Stimulated activated CD8-positive, alpha-beta memory T cell treated with anti-CD3 and anti-CD28 coated beads, Interleukin-12 subunit alpha, Interleukin-12 subunit beta, amount 100 ng/mL, for 24 hours (primary cell): Measurements from ENCODE around the gene MINDY3.
"Not testable (repeated sequence)": the region's sequence is repeated elsewhere in the genome, so short reads cannot be mapped to it uniquely, and the experiment has no call there.

Experiments
- DNase-seq: peaks from one replicate; pipeline ENCODE4 v3.0.0-alpha.2; 2020; ENCODE audit errors: extremely low read depth

The MINDY3 gene

DNA sequence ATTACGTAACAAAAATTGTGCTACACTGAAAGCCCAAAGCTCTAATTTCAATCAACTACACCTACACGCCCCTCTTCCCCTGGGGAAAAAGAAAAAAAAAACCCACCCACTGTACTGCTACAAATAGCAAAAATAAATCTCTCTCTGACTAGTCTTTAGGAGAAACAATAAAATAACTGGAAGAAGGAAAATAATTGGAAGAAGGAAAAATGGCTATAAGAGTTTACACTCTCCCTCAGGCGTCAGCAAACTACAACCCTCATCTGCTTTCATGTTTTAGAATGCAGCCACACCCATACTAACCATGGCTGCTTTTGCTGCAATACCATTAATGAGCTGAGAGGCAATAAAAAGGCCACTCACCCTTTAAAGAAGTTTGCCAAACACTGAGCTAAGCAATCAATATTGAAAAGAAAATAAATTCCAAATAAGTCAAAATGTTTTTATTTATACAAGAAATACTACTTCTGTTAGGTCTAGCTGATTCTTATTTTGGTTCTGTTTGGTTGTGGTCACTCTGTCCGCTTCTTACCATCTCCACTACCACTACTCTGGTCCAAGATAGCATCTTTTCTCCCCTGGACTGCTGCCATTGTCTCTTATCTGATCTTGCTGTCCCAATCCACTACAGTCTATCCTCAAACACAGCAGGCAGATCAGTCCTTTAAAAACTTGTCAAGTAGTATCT, 3.8 kb downstream of the MINDY3 start:
- DNase-seq = no peak

DNA sequence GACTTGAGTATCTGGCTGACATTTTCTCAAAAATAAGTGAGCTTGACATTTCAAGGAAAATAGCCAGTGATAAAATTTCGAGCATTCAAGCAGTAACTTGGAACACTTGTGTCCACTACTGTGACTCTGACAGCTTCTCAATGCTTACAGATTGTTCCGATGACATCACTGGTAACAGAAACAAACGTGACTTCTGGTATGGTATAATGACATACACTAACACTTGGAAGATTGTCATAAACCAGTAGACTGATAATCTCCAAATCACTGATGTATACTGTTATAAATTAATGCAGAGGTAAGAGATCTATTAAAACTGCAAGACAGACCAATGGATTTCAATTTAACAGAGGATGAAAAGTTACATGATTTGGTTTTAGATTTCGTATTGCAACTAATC, 6.5 kb downstream of the MINDY3 start:
- no peak for DNase-seq

DNA sequence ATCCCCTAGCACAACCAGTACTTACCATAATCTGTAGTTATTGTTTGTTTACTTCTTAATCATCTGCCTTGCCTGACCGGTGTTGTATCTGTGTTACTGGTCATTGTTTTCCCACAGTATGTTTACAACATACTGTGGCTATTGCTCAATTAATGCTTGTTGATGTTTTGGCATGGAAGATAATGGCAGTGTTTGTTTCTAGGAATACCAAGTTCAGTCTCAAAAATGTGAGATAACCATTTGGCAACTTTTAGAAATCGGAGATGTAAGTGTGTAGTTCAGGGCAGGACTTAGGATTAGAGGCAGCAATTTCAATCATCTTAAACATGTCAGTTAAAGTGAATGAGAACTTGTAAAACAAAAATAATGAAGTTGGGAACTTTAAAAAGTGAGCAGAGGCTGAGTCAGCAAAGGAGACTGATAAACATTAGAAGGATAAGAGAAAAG, 8.2 kb downstream of the MINDY3 start:
- no peak for DNase-seq

DNA sequence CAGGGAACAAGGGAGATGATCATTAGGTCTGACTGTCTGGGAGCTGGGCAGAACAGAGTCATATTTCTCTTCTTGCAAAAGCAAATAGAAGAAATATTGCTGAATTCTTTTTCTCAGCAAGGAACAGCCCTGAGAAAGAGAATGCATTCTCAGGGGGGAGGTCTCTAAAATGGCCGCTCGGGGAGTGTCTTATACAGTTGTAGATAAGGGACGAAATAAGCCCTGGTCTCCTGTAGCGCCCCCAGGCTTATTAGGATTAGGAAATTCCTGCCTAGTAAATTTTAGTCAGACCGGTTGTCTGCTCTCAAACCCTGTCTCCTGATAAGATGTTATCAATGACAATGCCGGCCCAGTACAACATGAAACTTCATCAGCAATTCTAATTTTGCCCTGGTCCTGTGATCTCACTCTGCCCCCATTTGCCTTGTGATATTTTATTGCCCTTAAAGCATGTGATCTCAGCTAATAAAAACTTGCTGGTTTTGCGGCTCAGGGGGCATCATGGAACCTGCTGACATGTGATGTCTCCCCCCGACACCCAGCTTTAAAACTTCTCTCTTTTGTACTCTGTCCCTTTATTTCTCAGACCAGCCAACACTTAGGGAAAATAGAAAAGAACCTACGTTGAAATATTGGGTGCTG, 9.8 kb downstream of the MINDY3 start:
- DNase-seq = not testable (repeated sequence)

DNA sequence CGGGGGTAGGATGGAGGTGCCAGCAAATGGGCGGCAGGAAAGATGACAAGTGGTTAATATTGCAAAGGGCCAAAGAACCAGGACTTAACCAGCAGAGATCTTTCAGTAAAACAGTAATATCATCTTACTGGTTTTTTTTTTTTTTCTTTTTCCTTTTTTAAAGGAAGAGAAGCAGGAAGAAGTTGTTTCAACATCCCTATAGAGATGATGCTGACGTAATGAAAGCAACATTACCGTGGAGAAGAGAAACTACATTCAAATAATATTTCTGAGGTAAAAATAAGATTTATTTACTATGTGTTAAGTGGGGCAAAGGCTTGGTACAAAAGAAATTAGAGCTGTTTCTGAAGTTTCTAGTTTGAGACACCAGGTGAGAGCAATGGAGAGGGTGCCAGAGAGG, 11.0 kb downstream of the MINDY3 start:
- no peak for DNase-seq

DNA sequence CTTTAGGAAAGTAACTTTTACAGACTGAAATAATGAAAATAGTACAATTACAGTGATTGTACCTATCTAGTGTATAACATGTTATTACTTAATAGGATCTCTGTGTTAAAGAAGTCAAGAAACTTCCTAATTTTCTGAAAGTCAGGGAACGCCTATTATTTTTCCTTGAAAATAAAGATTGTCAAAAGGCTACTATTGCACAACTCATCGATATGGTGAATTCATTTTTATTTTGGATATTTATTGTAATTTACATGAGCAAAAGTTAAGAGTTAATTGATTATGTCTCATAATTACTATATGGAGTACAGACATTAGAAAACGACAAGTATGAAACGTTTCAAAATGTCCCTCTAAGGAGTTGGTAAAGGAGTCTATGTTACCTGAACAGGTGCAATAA, 12.8 kb downstream of the MINDY3 start:
- DNase-seq = no peak

DNA sequence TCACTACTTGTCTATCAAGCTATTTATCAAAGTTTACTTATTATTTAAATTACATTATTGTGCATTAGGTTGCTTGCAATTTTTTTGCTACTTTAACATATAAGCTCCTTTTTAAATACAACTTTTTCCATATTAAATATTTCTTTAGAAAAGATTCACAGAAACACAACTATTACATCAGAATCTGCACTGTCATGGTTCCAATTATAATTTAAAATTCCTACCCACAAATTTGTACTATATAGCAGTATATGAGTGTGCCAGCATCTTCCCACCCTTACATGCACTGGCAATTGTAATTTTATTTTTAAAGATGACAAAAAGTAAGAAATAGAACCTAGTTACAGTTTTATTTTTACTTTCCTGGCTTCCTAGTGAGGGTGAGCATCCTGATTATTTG, 15.8 kb downstream of the MINDY3 start:
- DNase-seq = no peak

DNA sequence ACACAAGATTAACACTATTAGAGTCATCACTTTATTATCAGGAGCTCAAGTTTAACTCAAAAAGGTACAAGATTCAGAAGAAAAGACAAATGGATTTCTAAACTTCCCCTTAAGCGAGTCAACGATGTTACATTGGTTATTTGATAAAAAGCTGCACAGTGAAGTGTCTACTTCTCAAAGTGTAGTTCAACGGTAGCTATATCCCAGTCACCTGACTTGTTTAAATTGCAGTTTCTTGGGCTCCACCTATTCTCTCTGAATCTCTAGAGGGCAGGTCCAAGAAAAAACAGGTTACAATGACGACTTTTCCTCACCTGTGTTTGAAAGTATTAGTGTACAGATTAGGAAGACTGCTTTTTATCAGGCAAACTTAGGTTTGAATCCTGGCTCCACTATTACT, 16.6 kb downstream of the MINDY3 start:
- no peak for DNase-seq

DNA sequence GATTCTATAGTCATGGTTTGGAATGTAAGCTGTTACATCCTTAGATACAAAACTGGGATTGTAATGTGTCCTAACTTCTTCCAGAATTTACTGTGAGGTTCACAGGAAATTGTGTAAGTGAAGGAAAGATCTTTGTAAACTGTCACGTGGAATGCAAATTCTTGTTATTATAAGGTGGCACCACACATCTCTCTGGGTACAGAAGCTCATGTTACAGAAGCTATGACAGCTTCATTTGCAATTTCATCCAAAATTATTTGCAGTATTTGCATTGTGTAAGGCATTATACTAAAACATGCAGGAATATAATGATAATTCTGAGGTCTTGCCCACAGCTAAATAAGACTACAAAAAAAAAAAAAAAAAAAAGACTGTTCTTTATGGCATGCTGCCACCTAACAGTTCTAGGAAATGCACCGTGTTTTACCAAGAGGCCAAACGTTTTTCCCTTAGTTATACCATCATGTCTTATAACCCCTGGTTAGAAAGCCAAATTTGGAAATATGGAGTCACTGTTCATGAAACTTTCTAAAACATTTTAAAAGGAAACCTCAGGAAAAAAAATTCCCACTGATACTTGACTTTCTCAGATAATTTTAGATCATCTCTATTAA, 17.6 kb downstream of the MINDY3 start:
- DNase-seq = no peak

DNA sequence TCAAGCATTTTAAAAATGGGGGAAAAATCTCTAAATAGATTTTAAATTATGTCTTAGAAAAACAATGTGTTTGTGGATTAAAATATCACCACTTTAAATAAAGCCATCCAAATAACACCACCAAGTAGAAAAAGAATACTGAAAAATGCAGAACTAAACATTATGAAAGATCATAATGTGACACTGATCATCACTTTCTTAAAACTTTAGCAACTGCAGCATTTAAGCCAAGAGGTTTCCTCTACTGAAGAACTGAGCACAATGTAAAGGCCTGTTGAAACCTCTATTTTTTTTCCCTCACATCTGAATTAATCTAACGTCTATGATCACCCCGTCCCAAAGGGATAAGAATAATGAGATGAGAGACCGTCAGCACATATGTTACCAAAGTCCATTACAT, 18.6 kb downstream of the MINDY3 start:
- no peak for DNase-seq

DNA sequence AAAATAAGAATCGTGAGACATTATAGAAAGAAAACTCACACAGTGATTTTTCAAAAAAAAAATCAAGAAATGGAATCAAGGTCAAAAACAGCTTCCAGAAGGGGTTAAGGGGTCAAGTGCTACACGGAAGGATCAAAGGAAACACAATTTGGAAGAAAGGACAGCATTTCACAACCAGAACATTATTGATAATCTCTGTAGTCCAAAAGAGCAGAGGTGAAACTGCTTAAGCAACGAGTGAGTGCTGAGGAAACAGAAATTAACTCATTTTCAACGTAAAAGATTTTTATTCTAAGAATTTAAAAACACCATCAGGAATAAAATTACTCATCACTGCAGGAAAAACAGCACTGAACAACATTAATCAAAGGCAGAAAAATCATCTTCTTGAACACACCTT, 23.5 kb downstream of the MINDY3 start:
- no peak for DNase-seq

DNA sequence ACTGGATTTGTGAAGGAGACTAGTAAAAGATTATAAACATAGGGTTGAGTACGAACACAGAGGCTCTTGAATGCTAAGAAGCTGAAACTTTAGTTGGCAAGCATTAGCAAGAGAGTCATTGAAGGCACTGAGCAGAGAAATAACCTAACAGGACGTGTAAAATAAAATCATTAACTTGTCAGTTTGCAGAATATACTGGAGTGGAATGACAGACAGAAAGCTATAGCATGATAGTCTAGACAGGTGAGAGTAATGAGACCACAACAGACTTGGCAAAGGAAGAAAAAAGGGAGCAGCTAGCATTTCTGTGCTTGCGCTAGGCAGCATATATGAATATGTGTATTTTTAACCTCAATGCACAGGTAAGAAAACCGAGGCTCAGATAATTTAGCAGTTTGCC, 30.8 kb downstream of the MINDY3 start:
- DNase-seq = no peak

DNA sequence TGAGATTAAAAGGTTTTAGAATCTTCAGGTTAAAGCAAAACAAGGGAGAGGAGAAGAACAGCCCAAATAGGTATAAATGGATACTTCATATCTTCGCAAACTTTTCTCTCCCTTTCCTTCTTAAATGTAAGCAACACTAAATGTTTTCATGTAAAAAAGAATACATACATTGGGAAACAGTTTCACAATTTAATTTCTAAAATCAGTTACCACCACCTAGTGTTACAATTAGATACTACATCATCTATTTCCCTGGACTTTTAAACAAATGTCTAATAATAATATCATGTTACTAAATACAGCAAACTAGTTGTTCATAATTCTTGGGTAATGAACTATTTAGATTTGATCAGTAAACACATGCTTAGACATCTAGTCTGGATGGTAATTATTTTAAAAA, 35.8 kb downstream of the MINDY3 start:
- DNase-seq = no peak

DNA sequence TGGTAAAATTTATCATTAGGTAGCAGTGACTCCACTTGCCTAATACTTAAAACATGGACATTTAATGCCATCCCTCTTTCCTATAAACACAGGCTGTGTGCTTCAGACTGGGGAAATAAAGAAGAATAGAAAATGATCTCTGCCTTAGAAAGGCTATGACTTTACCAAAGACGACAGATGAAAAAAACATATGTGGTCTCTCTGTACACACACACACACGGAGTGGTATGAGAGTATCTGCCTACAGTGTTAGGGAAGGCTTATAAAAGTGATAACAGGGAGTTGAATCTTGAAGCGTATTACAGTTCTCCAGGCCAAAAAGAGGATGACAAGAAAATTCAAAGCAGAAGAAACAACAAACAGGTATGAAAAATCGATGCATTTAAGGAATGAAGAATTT, 38.2 kb downstream of the MINDY3 start:
- DNase-seq = no peak

DNA sequence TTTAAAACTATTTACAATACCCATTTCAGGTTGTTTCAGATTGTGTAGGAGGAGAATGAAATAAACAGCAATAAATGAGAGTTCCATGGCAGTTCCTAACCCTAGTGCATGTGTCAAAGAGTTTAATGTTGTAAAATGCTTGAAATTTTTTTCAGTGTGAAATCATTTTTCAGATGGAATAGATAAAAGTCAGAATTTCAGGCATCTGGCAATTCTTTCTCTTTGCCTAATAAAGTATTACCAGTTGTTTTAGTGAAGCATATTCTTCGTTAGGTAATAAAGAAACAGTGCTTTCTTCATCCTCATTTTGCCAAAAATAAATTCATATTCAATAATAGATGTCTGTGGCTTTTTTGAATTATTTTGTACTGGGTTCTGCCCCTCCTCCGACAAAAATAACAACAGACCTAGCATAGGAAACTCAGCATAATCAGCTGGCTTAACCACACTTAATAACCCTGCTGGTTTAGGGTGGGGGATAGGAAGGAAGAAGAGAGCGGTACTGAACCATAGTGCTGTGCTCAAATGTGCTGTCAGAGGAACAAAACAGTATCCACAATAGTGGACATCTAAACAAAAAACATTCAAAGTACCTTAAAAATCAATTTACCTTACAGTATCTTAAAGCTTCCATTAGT, 39.1 kb downstream of the MINDY3 start:
- DNase-seq = no peak

DNA sequence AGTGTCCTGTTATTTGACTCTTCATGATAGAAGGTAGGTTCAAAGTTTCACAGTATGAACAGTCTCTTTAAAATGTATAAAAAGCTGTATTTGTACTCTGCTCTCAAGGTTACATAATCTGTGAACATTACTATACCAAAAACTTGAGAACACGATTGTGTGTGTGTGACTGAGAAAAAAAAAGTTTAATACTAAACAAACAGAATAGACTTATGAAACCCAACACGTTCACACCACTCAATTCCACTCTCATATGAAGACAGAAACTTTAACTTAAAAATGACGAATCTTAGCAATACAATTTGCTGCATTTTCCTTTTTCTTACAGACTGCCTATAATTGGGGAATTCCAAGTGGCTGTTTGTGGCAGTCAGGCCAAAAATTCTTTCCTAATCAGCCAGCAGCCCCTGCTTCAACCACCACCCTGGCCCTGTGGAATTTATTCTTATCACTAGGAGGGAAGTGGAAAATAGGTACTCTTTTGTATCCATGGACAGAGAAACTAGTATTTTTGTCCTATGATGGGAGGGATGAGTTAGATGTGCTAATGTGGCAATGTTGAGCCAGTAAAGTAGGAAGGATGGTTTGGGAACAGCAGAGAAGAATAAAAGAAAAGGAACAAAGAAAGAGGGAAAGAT, 42.8 kb downstream of the MINDY3 start:
- DNase-seq = no peak

DNA sequence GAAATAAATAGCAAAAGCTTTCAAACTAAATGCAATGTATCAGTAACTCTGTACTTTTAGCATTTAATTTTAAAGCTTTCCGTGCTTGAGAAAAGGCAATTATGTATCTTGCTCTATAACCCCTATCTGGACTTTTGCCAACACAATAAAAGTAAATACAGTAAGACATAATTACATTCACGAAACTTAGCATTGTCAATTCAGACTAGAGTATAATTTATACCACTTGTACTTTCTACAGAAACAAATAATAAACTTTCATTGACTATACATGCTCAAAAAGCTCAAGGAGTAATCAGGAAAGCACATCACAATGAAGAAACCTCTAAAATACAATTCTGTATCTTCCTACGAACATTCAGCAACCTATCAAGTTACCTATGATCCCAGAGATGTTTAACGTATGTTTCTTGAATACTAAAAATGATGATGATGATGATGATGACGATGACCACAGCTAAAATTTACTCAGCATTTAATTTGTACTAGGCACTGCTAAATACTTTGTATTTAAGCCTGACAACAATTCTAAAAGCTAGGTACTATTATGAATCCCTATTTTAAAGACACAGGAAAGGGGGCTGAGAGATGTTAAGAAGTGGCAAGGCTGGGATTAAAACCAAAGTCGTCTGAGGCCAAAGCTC, 44.9 kb downstream of the MINDY3 start:
- no peak for DNase-seq

DNA sequence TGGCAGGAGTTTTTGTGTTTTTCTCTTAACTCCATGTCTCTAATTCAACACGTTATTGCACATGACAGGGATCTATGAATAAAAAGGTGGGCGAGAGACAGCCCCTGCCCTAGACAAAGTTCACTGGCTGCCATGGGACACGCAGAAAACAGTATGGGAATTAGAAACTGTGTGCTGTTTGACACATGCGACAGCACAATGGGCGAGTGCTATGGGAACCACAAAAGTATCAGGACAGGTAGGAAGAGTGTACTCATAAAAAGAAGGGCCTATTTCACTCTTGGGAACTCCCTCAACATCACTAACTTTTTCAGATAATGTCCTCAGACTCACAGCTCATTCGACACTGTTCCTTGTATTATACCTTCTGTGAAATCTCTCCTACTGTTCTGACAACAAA, 45.7 kb downstream of the MINDY3 start:
- no peak for DNase-seq

DNA sequence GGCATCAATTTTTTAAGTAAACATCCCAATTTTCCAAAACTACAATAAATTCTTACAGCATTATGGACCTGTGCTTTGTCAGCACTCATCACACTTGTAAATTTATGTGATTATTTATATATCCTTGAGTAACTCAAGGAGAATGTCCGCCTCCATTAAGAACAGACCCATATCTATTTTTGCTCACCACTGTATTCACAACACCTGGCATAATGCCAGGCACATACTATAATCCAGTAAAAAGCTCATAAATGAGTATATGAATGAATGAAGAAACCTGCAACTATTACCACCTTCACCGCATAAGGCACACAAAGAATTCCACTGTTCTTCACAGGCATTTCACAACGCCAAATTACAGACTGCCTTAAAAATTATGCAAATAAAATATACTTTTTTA, 46.9 kb downstream of the MINDY3 start:
- no peak for DNase-seq

DNA sequence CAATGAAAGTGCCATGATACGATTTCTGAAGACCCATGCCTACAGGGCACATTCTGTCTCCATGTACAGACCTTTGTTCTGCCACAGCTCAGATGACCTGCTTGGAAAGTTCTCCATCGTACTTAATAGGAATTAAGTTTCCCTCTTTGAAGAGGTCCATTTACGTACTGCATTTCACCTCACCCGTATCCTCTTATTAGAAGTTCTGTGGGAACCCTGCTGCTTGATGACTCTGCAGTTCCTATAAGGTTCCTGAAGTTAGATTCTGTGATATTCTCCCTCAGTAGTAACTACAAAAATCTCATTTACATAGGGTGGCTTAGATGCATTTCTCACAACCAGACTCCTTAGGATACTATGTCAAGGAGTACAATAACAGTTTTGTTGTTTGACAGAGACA, 50.9 kb downstream of the MINDY3 start:
- DNase-seq = no peak

DNA sequence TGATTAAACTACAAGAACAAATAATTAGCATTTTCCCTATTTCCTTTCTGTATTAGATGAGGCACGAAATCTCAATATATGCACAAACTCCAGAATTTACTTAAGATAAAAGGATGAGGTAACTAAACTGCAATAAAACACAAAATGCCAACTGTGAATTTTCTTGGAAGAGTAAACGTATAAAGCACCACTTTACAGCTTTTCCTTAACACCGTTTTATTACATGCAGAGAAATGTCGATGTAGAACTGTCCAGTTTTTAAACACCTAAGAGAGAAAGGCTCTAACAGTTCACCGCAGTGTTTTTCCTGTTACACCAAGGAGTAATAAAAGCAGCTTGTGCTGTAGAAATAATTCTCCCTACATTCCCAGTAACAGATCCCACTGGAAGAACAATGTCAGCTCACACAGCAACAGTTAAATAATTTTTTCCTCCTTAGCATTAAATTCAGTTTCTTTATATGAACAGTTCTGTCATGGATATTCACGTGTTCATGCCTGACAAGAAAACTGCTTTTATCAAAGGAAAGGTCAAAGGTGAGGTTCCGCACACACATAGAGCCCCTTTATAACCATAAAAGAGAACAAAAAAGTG, 52.0 kb downstream of the MINDY3 start:
- no peak for DNase-seq
